NCI-H2196 treated with DMSO at 0.1 percent for 48 hours (cell line): ENCODE results near the gene PLXNA1.

Experiments used
- DNase-seq: peaks from one replicate; lab custom pipeline; 2025; ENCODE audit not compliant: unreplicated experiment; lab: John Stamatoyannopoulos, UW

PLXNA1 gene

GRCh38 chr3:127000761-127001160 is 17.8 kb downstream of the PLXNA1 start:
- no peak for DNase-seq

DNA sequence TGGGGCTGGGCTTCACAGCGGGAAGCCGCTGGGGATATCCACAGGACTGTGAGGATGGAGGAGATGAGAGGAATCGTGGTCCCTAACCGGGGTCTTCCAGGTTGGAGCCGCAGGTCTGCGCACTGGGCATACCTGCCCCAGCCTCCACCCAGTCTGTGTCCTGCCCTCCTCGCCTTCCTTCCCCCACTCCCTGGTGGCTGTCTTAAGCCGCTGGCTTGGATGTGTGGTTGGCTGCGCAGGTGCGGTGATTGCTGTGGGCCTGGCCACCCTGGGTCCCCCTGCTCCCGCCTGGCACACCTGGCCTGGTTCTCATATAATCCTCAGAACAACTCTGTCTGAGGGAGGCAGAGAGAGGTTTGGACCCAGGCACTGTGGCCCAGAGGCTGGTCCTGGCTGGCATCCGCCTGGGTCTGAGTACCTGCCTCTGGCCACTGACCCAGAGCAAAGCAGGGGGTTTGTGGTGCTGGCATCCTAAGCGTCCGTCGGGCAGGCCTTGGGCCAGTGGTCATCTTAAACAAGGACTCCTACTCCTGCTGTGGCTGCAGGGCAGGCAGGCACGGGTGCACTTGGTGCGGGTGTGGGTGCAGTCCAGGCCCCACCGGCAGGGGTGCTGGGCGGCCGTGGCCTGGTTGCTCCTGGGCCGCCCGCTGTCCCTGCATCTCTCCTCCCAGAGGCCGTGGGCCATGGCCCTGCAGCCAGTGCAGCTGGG is 18.7 kb downstream of the PLXNA1 start:
- DNase-seq = no peak

- no peak for DNase-seq
These were observed 19.6 kb downstream of the PLXNA1 start for GRCh38 chr3:127002195-127003174.

- no peak for DNase-seq
These were observed 20.2 kb downstream of the PLXNA1 start for GRCh38 chr3:127003175-127003555.

GRCh38 chr3:127003601-127004280 is 20.8 kb downstream of the PLXNA1 start:
- no peak for DNase-seq

- no peak for DNase-seq
These were observed 21.9 kb downstream of the PLXNA1 start for GRCh38 chr3:127004641-127005397.

- DNase-seq = no peak
These were observed 23.1 kb downstream of the PLXNA1 start for GRCh38 chr3:127005864-127006500.

- DNase-seq = no peak
These were observed 24.0 kb downstream of the PLXNA1 start for GRCh38 chr3:127006781-127007436.

DNA sequence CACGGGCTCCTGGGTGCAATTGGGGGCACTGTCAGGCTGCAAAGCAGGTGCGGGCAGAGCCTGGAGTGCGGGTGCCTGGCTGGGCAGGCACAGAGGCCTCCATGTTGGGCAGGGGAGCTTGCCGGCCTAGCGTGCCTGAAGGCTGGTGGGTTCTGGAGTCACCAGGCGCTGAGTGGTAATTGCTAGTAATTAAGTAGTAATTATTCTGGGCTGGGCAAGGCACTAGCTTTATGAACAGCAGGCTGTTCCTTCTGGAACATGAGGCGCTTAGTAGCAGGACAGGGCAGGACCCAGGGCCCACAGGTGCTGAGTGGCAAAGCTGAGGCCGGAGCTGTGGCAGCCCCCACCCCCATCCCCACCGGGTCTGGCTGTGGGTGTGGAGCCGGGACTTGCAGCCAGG is 25.3 kb downstream of the PLXNA1 start:
- DNase-seq = no peak

GRCh38 chr3:127009531-127009930 is 26.6 kb downstream of the PLXNA1 start:
- DNase-seq = no peak

DNA sequence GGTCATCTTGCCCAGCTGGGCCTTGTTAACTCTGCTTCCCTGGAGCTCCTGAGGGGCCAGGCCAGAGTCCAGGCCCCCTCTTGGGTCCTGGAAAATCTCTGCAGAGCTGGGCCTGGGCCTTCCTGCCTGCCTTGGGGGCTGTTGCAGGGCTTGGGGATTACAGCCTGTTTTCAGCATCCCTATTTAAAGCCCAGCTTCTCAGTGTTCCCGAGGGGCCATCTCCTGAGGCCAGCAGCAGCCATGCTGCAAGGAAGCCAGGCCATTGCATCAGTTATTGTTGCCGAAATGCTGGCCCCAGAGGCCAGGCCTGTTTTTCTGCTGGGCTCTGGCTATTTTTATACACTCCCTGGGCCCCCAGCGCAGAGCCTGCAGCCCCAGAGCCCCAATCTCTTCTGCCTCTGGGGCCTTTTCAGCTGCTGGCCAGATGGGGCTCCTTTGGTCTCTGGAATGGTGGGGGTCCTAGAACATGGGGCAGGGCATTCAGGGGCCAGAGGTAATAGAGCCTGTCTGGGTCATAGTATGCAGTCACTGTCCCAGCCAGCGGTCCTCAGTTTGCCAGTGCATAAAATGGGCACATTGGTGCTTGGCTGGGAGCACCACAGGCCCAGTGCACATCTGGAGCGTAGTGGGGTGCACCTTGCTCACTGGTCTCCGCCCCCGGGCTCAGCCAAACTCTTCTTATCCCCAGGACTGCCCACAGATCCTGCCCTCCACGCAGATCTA is 28.5 kb downstream of the PLXNA1 start:
- no peak for DNase-seq

DNA sequence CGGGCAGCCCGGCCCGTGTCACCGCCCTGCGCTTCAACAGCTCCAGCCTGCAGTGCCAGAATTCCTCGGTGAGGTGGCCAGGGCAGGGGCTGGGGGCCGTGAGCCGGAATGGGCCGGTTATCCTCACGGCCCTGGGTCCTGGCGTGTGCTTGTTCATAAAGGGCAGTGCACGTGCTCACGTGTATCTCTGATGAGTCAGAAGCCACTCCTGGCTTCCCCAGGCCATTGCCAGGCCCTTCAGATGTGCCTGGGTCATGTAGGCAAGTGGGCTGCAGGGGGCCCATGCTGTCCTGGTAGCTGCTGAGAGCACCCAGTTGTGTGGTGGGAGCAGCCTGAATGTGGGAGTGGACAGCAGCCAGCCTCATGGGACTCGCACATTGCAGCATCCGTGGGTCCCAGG is 29.2 kb downstream of the PLXNA1 start:
- no peak for DNase-seq

DNA sequence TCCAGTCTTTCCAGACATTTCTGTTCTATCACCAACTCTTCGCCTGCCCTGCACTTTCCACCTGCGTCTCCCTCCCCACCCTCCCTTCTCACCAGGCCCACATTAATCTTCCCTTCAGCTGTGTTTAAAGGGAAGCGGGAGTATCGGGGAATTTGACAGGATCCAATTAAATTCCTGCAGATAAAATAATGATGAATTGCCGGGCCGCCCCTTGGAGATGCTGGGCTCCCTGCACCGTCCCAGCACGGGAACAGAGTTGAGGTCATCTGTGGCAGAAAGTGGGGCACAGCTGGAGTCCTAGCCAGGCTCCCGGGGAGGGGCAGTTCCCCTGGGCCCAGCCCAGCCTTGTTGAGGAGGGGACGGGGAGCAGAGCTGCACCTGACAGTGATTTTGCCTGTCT is 30.3 kb downstream of the PLXNA1 start:
- no peak for DNase-seq

GRCh38 chr3:127013758-127014535 is 31.0 kb downstream of the PLXNA1 start:
- no peak for DNase-seq

DNA sequence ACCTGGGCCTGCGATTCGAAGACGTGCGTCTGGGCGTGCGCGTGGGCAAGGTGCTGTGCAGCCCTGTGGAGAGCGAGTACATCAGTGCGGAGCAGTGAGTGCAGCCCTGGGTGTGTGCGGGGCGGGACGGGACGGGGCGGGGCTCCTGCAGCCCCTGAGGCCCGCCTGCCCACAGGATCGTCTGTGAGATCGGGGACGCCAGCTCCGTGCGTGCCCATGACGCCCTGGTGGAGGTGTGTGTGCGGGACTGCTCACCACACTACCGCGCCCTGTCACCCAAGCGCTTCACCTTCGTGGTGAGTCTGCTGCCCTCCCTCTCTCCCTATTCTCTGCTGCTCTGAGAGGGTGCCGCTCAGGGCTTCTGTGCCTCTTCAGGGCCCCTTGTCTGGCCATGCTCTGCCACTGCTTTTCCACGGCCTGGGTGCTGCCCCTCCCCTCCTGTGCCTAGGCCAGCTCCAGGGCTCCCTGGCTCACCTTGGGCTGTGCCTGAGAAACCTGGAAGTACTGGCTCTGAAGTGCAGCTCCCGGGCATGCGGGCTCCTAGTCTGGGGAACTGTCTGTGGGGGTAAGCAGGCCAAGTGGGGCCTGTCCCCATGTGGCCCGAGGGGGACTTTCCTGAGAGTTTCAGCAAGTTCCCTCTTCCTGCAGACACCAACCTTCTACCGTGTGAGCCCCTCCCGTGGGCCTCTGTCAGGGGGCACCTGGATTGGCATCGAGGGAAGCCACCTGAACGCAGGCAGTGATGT is 31.8 kb downstream of the PLXNA1 start:
- no peak for DNase-seq

- DNase-seq = peak; percentile 23
These were observed 32.5 kb downstream of the PLXNA1 start for GRCh38 chr3:127015282-127016042.

- DNase-seq = no peak
These were observed 33.1 kb downstream of the PLXNA1 start for GRCh38 chr3:127016043-127016343.
